H1 (cell line): Measurements from ENCODE around the gene ARFGAP3. TPM values are rescaled to one million over a fixed set of nuclear protein-coding genes. Genes with fewer than 3 reads are reported as not detected.
A peak's percentile ranks its signal among the peaks of the same experiment; 100 is the strongest.

Experiments used
- CTCF ChIA-PET: fragments of 300-600 bp; sonication (Branson Sonifier 250); formaldehyde crosslinking; loops from one replicate; lab custom pipeline; 2021; ENCODE audit not compliant: partially characterized antibody; lab: Charles Lee
- POLR2A ChIA-PET: fragments of 300-600 bp; sonication (Branson Sonifier 250); formaldehyde crosslinking; loops from one replicate; lab custom pipeline; 2021; ENCODE audit warnings: inconsistent platforms; ENCODE audit not compliant: partially characterized antibody; lab: Charles Lee
- DNase-seq, 2 experiments: peaks; one replicate each; pipeline versions ENCODE4 v3.0.0 to v3.0.0-alpha.2; 2010 to 2022; ENCODE audit warnings: low spot score in 2 of 2, low read depth in 1 of 2, mixed read lengths in 1 of 2
- FAIRE-seq: peaks from 2 replicates; lab custom pipeline; 2011; peaks lifted over from hg19 to GRCh38; lab: Jason Lieb, UNC
- H2AFZ ChIP-seq: 2 replicates; pipeline ENCODE4 v1.8.1; 2012; ENCODE audit warnings: low read length, inconsistent platforms
- H2AK5ac ChIP-seq: 2 replicates; pipeline ENCODE4 v1.6.1; 2013; ENCODE audit warnings: low read depth, low read length
- H2BK120ac ChIP-seq: replicated peaks from 2 replicates; pipeline ENCODE3; 2013; ENCODE audit warnings: low read depth, low read length, inconsistent platforms
- H2BK12ac ChIP-seq: 2 replicates; pipeline ENCODE4 v1.6.1; 2013; ENCODE audit warnings: low read depth, low read length
- H2BK15ac ChIP-seq: 2 replicates; pipeline ENCODE4 v1.6.1; 2013; ENCODE audit warnings: low read length
- H2BK20ac ChIP-seq: 2 replicates; pipeline ENCODE4 v1.6.1; 2013; ENCODE audit warnings: low read length
- H2BK5ac ChIP-seq: 2 replicates; pipeline ENCODE4 v1.6.1; 2013; ENCODE audit warnings: low read depth, low read length
- H3K14ac ChIP-seq: 2 replicates; pipeline ENCODE4 v1.6.1; 2013; ENCODE audit warnings: inconsistent platforms; ENCODE audit not compliant: insufficient read length
- H3K18ac ChIP-seq: 2 replicates; pipeline ENCODE4 v1.6.1; 2013; ENCODE audit warnings: low read length; ENCODE audit errors: extremely low read depth
- H3K23ac ChIP-seq: 2 replicates; pipeline ENCODE4 v1.6.1; 2013; ENCODE audit warnings: inconsistent platforms; ENCODE audit not compliant: insufficient read length
- H3K23me2 ChIP-seq: 2 replicates; pipeline ENCODE4 v1.6.1; 2013; ENCODE audit warnings: low read depth, low read length
- H3K27ac ChIP-seq: 2 replicates; pipeline ENCODE4 v1.6.1; 2011; ENCODE audit warnings: low read depth, low read length, inconsistent platforms
- H3K27me3 ChIP-seq, 4 experiments: replicated peaks in 1 of 4; 1 replicate in 1 of 4; 2 replicates in 3 of 4; pipeline versions ENCODE4 v1.6.1 to v1.8.1; 2011 to 2013; ENCODE audit warnings: low read length in 3 of 4, mild to moderate bottlenecking in 3 of 4, inconsistent platforms in 2 of 4, mixed read lengths in 2 of 4, moderate library complexity in 1 of 4; ENCODE audit not compliant: control insufficient read depth in 3 of 4, insufficient read depth in 3 of 4; ENCODE audit errors: extremely low read depth in 1 of 4
- H3K36me3 ChIP-seq, 4 experiments: 2 replicates each; pipeline versions ENCODE4 v1.6.1 to v1.8.1; 2011 to 2013; ENCODE audit warnings: mild to moderate bottlenecking in 4 of 4, low read length in 3 of 4, moderate library complexity in 2 of 4, control low read depth in 1 of 4, inconsistent platforms in 1 of 4; ENCODE audit not compliant: insufficient read depth in 4 of 4, control insufficient read depth in 2 of 4
- H3K4ac ChIP-seq: replicated peaks from 2 replicates; pipeline ENCODE3; 2013; ENCODE audit warnings: low read length, low read depth, mixed read lengths, inconsistent platforms; ENCODE audit not compliant: insufficient read length
- H3K4me1 ChIP-seq, 4 experiments: replicated peaks in 1 of 4; 1 replicate in 1 of 4; 2 replicates in 3 of 4; pipeline versions ENCODE4 v1.6.1 to v1.8.1; 2011 to 2013; ENCODE audit warnings: low read length in 3 of 4, inconsistent platforms in 2 of 4, mixed read lengths in 1 of 4; ENCODE audit not compliant: insufficient read depth in 4 of 4, control insufficient read depth in 3 of 4
- H3K4me2 ChIP-seq, 2 experiments: 2 replicates each; pipeline versions ENCODE4 v1.6.1 to v1.8.1; 2011 to 2013; ENCODE audit warnings: low read depth in 2 of 2, low read length in 2 of 2, control low read depth in 1 of 2, inconsistent platforms in 1 of 2, mild to moderate bottlenecking in 1 of 2; ENCODE audit not compliant: insufficient read depth in 1 of 2
- H3K4me3 ChIP-seq, 4 experiments: fragments of 200-600, 300-600 bp in 1 of 4; sonication (generic), shearing (Covaris generic), sonication (Bioruptor Twin) in 1 of 4; 2 replicates each; pipeline versions ENCODE4 v1.5.1 to v1.8.1; 2011 to 2016; ENCODE audit warnings: low read length in 4 of 4, low read depth in 3 of 4, control low read depth in 2 of 4, inconsistent platforms in 2 of 4, mild to moderate bottlenecking in 2 of 4, mixed read lengths in 1 of 4, moderate library complexity in 1 of 4; ENCODE audit not compliant: insufficient read depth in 2 of 4; ENCODE audit errors: extremely low read depth in 1 of 4
- H3K56ac ChIP-seq: replicated peaks from 2 replicates; pipeline ENCODE3; 2013; ENCODE audit warnings: low read depth, mild to moderate bottlenecking, mixed read lengths, low read length, inconsistent platforms; ENCODE audit not compliant: insufficient read length
- H3K79me1 ChIP-seq: 2 replicates; pipeline ENCODE4 v1.6.1; 2013; ENCODE audit warnings: low read depth, low read length, control low read depth
- H3K79me2 ChIP-seq, 2 experiments: 2 replicates each; pipeline versions ENCODE4 v1.6.1 to v1.8.1; 2012 to 2013; ENCODE audit warnings: low read length in 2 of 2, mild to moderate bottlenecking in 2 of 2, inconsistent platforms in 1 of 2; ENCODE audit not compliant: insufficient read depth in 2 of 2, control insufficient read depth in 1 of 2
- H3K9ac ChIP-seq, 4 experiments: replicated peaks in 1 of 4; 1 replicate in 1 of 4; 2 replicates in 3 of 4; pipeline versions ENCODE4 v1.6.1 to v1.8.1; 2011 to 2013; ENCODE audit warnings: low read depth in 3 of 4, low read length in 3 of 4, control low read depth in 2 of 4, mild to moderate bottlenecking in 2 of 4, moderate library complexity in 2 of 4, inconsistent platforms in 1 of 4; ENCODE audit errors: extremely low read depth in 1 of 4
- H3K9me3 ChIP-seq, 2 experiments: 2 replicates each; pipeline versions ENCODE4 v1.6.1 to v1.8.1; 2012 to 2013; ENCODE audit warnings: mild to moderate bottlenecking in 2 of 2, moderate library complexity in 2 of 2, control low read depth in 1 of 2, inconsistent platforms in 1 of 2, low read depth in 1 of 2, low read length in 1 of 2, mixed read lengths in 1 of 2; ENCODE audit not compliant: insufficient read depth in 2 of 2
- H4K20me1 ChIP-seq, 2 experiments: replicated peaks in 1 of 2; 2 replicates each; pipeline versions ENCODE3 to v1.8.1; 2011 to 2013; ENCODE audit warnings: inconsistent platforms in 2 of 2, low read length in 2 of 2, mild to moderate bottlenecking in 1 of 2; ENCODE audit not compliant: insufficient read depth in 2 of 2, control insufficient read depth in 1 of 2
- H4K5ac ChIP-seq: 2 replicates; pipeline ENCODE4 v1.6.1; 2013; ENCODE audit warnings: low read length, low read depth, mixed read lengths, inconsistent platforms; ENCODE audit not compliant: insufficient read length
- H4K8ac ChIP-seq: 2 replicates; pipeline ENCODE4 v1.8.0; 2013; ENCODE audit warnings: mild to moderate bottlenecking, moderate library complexity, low read length, inconsistent platforms; ENCODE audit not compliant: insufficient read depth; ENCODE audit errors: extremely low read depth
- H4K91ac ChIP-seq: replicated peaks from 2 replicates; pipeline ENCODE3; 2013; ENCODE audit warnings: low read length, mixed read lengths, inconsistent platforms; ENCODE audit not compliant: insufficient read length
- TAF7 ChIP-seq: optimal IDR thresholded peaks from 2 replicates; pipeline ENCODE3; 2011; ENCODE audit warnings: low read depth, mild to moderate bottlenecking, inconsistent platforms, low read length, moderate library complexity, borderline replicate concordance
- WGBS, 2 experiments: shearing (Covaris generic) in 1 of 2; methylation state at CpG; one replicate each; pipeline versions ENCODE4 v1.1.6 to v1.1.7; 2013 to 2015; ENCODE audit warnings: low lambda C conversion rate in 2 of 2, mixed read lengths in 2 of 2, inconsistent platforms in 1 of 2, low coverage in 1 of 2, missing lambda C conversion rate in 1 of 2; ENCODE audit not compliant: insufficient replicate concordance in 2 of 2, insufficient coverage in 1 of 2, insufficient read length in 1 of 2; ENCODE audit errors: extremely low coverage in 1 of 2, missing lambda C conversion rate in 1 of 2; 5-methylcytosine and 5-hydroxymethylcytosine counted together
- polyA plus RNA-seq, 7 experiments: library from polyadenylated mRNA; depleted of rRNA in 3 of 7; stranded (reverse) in 5 of 7; unstranded in 2 of 7; fragments of >200 nt in 5 of 7; fragments of 200-250 nt in 2 of 7; gene quantifications; 1 replicate in 5 of 7; 2 replicates in 1 of 7; 4 replicates in 1 of 7; pipeline versions ENCODE4 v1.2.1 to v1.2.3, GENCODE V29; 2011 to 2013; ENCODE audit warnings: missing spikeins in 2 of 7, mixed read lengths in 2 of 7
- total RNA-seq: library from RNA; stranded (reverse); fragmentation: NEBNext Ultra II Directional; extraction: Animal tissue kit (Norgen Biotek cat#: 25700); gene quantifications from 2 replicates; pipeline ENCODE4 v1.2.1, GENCODE V29; 2021

The ARFGAP3 gene
- total and polyA plus RNA-seq, 2 of the 8 experiments (the other 6 are each of a cell fraction or from before 2014, with no cell fraction given), result 9.7 to 16.0 TPM

- Histone ChIP-seq H4K5ac (no peak overlapping the region), H4K20me1 (peaks cover 5 to 14% of the 10 kb centered on the region in 2 experiments), H3K4ac (peak overlapping the region; percentile 23), H3K18ac (no peak overlapping the region; the same call in 1 of the 2 replicates), H3K79me1 (peaks cover under 1% of the 10 kb centered on the region; the same call in 1 of the 2 replicates), H3K4me3 (no peak overlapping the region), H2BK20ac (no peak overlapping the region), H3K4me1 (no peaks in the 10 kb centered on the region), H3K9ac (no peak overlapping the region), H4K91ac (no peak overlapping the region), H3K4me2 (no peak overlapping the region), H3K23me2 (no peaks in the 10 kb centered on the region; the same call in 1 of the 2 replicates), H3K27me3 (no peaks in the 10 kb centered on the region), H2AFZ (no peak overlapping the region), H3K79me2 (peaks cover 0 to 8% of the 10 kb centered on the region in 2 experiments; a peak in 1 of 4 replicates), H3K27ac (peak overlapping the region; percentile 33; the same call in 1 of the 2 replicates), H2BK120ac (no peak overlapping the region), H2BK15ac (no peak overlapping the region), H3K36me3 (peaks cover 3 to 11% (median 9%) of the 10 kb centered on the region in 4 experiments; a peak in 5 of 8 replicates), H3K14ac (no peak overlapping the region), H2AK5ac (no peak overlapping the region), H3K56ac (no peak overlapping the region), H4K8ac (no peak overlapping the region; the same call in 1 of the 2 replicates), H3K9me3 (no peaks in the 10 kb centered on the region), H2BK5ac (peak overlapping the region; percentile 52), H3K23ac (no peak overlapping the region), H2BK12ac (no peak overlapping the region)
- FAIRE-seq (no peak), DNase-seq (no peak)
- WGBS, 2 experiments, result 93% methylated on average over 10 of the region's 10 CpGs; no CpG with 5 or more reads in 1 of the 2 experiments
- ChIA-PET CTCF (interaction anchor here (0.7 to 4.2 kb wide), 12 partner anchors 9 to 975 kb away, joined by 3 to 38 read pairs (median 4); no protein-coding TSS in a partner anchor), POLR2A (interaction anchor here (1.1 to 2.2 kb wide), 3 partner anchors 9 to 123 kb away, joined by 3 to 9 read pairs (median 4); partner anchors contain the start of gene PACSIN2)
- no peak for TF ChIP-seq TAF7
Measured at GRCh38 chr22:42892571-42893316, 35.7 kb upstream of the ARFGAP3 start.
